Measurements from ENCODE around the gene ARHGAP28.

ARHGAP28 gene

GRCh38 chr18:6733758-6734157, 4.2 kb downstream of the ARHGAP28 start:
- DNase-seq (ENCODE audit: extremely low read depth, low read depth): no peak
- TF ChIP-seq CTCF (IDR thresholded peaks at IDR 0.05; ENCODE audit: low read depth, low read length): no peak

- no peak for DNase-seq (ENCODE audit: extremely low read depth, low read depth)
These were observed 5.4 kb downstream of the ARHGAP28 start for GRCh38 chr18:6734726-6735430.

GRCh38 chr18:6737833-6738232, 8.3 kb downstream of the ARHGAP28 start:
- no peak for TF ChIP-seq CTCF (IDR thresholded peaks at IDR 0.05; ENCODE audit: low read depth, low read length)

More at GRCh38 chr18:6734726-6735430, 5.4 kb downstream of the ARHGAP28 start:
- no peak for TF ChIP-seq CTCF (IDR thresholded peaks at IDR 0.05; ENCODE audit: low read depth, low read length)

GRCh38 chr18:6738622-6739021, 9.1 kb downstream of the ARHGAP28 start:
- no peak for DNase-seq (ENCODE audit: extremely low read depth, low read depth)
- no peak for TF ChIP-seq CTCF (IDR thresholded peaks at IDR 0.05; ENCODE audit: low read depth, low read length)

More at GRCh38 chr18:6737833-6738232, 8.3 kb downstream of the ARHGAP28 start:
- no peak for DNase-seq (ENCODE audit: extremely low read depth, low read depth)

- DNase-seq (ENCODE audit: extremely low read depth, low read depth): peak; percentile 87
- no peak for TF ChIP-seq CTCF (IDR thresholded peaks at IDR 0.05; ENCODE audit: low read depth, low read length)
These were observed 11.7 kb downstream of the ARHGAP28 start for GRCh38 chr18:6741232-6741663.

GRCh38 chr18:6741786-6742185, 12.3 kb downstream of the ARHGAP28 start:
- TF ChIP-seq CTCF (IDR thresholded peaks at IDR 0.05; ENCODE audit: low read depth, low read length): no peak

GRCh38 chr18:6743999-6744398, 14.5 kb downstream of the ARHGAP28 start:
- no peak for TF ChIP-seq CTCF (IDR thresholded peaks at IDR 0.05; ENCODE audit: low read depth, low read length)

More at GRCh38 chr18:6741786-6742185, 12.3 kb downstream of the ARHGAP28 start:
- DNase-seq (ENCODE audit: extremely low read depth, low read depth): no peak

More at GRCh38 chr18:6743999-6744398, 14.5 kb downstream of the ARHGAP28 start:
- no peak for DNase-seq (ENCODE audit: extremely low read depth, low read depth)

Data from AG09319 (cell line).